Gastrocnemius medialis (tissue), 4 donors: Measurements from ENCODE around the gene MSLN. TPM values are rescaled to one million over a fixed set of nuclear protein-coding genes. Genes with fewer than 3 reads are reported as not detected.

Experiments used
- ATAC-seq, 2 donors: fragments of 150-250 bp; one replicate each; pipeline ENCODE4 v1.9.1; 2016
- DNase-seq, 2 donors: peaks; one replicate each; pipeline ENCODE4 v3.0.0-alpha.2; 2019
- H3K27ac ChIP-seq, 4 donors: fragments of 200-600 bp; sonication (generic); 1 replicate in 1 of 4; 2 replicates in 3 of 4; pipeline ENCODE4 v1.5.1; 2016 to 2018; ENCODE audit warnings: mild to moderate bottlenecking in 2 of 4, moderate library complexity in 1 of 4
- H3K27me3 ChIP-seq, 3 donors: fragments of 200-600 bp; sonication (generic) in 2 of 3; 1 replicate in 1 of 3; 2 replicates in 2 of 3; pipeline versions ENCODE4 v1.5.1 to v1.6.0; 2016 to 2019; ENCODE audit warnings: mild to moderate bottlenecking in 1 of 3, moderate library complexity in 1 of 3
- H3K36me3 ChIP-seq, 2 donors: fragments of 200-600 bp; sonication (generic) in 1 of 2; one replicate each; pipeline ENCODE4 v1.5.1; 2017 to 2018
- H3K4me1 ChIP-seq, 2 donors: fragments of 200-600 bp; sonication (generic) in 1 of 2; one replicate each; pipeline ENCODE4 v1.5.1; 2016 to 2017; ENCODE audit warnings: mild to moderate bottlenecking in 2 of 2
- H3K4me3 ChIP-seq, 4 donors: fragments of 200-600 bp; sonication (generic) in 3 of 4; 1 replicate in 1 of 4; 2 replicates in 3 of 4; pipeline ENCODE4 v1.5.1; 2016 to 2019; ENCODE audit warnings: mild to moderate bottlenecking in 2 of 4
- H3K9me3 ChIP-seq, 3 donors: fragments of 200-600 bp; sonication (generic) in 2 of 3; 1 replicate in 1 of 3; 2 replicates in 2 of 3; pipeline ENCODE4 v1.5.1; 2016 to 2019
- CTCF ChIP-seq, 5 experiments: fragments of 450-650 bp in 3 of 5; fragments of 200-600 bp in 2 of 5; sonication (generic) in 2 of 5; IDR thresholded peaks in 4 of 5; conservative IDR thresholded peaks in 1 of 5; 1 replicate in 4 of 5; 2 replicates in 1 of 5; pipeline ENCODE4 v1.5.1; 2016 to 2019; ENCODE audit warnings: antibody characterized with exemption in 5 of 5, mild to moderate bottlenecking in 3 of 5, moderate library complexity in 3 of 5
- POLR2A ChIP-seq, 2 donors: fragments of 450-650 bp; IDR thresholded peaks; one replicate each; pipeline ENCODE4 v1.6.1; 2017; ENCODE audit warnings: antibody characterized with exemption in 2 of 2, mild to moderate bottlenecking in 2 of 2, moderate library complexity in 2 of 2
- in situ Hi-C, 4 donors: fragments of 200-750 bp; cut with MboI; loops; one replicate each; pipeline versions ENCODE4 v1.15.0 to v1.8.0; 2017; ENCODE audit warnings: low sequenced_read_pairs in 4 of 4
- intact Hi-C: fragments of 100-400 bp; cut with DNase I; formaldehyde crosslinking; loops from one replicate; pipeline ENCODE4 v1.15.1; 2023; ENCODE audit warnings: low total_unique reads
- total RNA-seq, 4 donors: library from RNA; depleted of rRNA; stranded (reverse); fragments of >200 nt; gene quantifications; one replicate each; pipeline versions ENCODE4 v1.1.0 to v1.2.3, GENCODE V29; 2016

The MSLN gene
- total RNA-seq, 4 donors from 2014 or later, result not detected

GRCh38 chr16:743794-744500 is 16.6 kb upstream of the MSLN start:
- Histone ChIP-seq H3K27me3 (peaks cover 3 to 6% (median 5%) of the 10 kb centered on the region in 3 donors), H3K4me3 (no peak overlapping the region)
- ATAC-seq, result no peak

GRCh38 chr16:745739-746138 is 14.8 kb upstream of the MSLN start:
- H3K27ac ChIP-seq, result no peak overlapping the region
- intact Hi-C loops (no loop called here), in situ Hi-C loops (no loop called here)
- H3K27me3 ChIP-seq, result peaks cover 3 to 8% (median 5%) of the 10 kb centered on the region in 3 donors
- ATAC-seq (no peak), DNase-seq (no peak)
- H3K36me3 ChIP-seq, result no peaks in the 10 kb centered on the region
- no peak overlapping the region for H3K4me3 ChIP-seq
- H3K9me3 ChIP-seq, result no peaks in the 10 kb centered on the region
- no peak for TF ChIP-seq POLR2A (IDR thresholded peaks at IDR 0.05)
- TF ChIP-seq CTCF (IDR thresholded peaks at IDR 0.05 in 4 of 5, conservative IDR thresholded peaks at IDR 0.05 in 1 of 5), result no peak
- H3K4me1 ChIP-seq, result peaks cover 4% of the 10 kb centered on the region in 2 donors

More at GRCh38 chr16:743794-744500, 16.6 kb upstream of the MSLN start:
- intact Hi-C loops (no loop called here), in situ Hi-C loops (no loop called here)
- Histone ChIP-seq H3K4me1 (peaks cover 11% of the 10 kb centered on the region in 2 donors), H3K9me3 (no peaks in the 10 kb centered on the region), H3K36me3 (no peaks in the 10 kb centered on the region), H3K27ac (no peak overlapping the region)
- TF ChIP-seq CTCF (IDR thresholded peaks at IDR 0.05 in 4 of 5, conservative IDR thresholded peaks at IDR 0.05 in 1 of 5), result no peak
- TF ChIP-seq POLR2A (IDR thresholded peaks at IDR 0.05), result no peak
- no peak for DNase-seq

- H3K27ac ChIP-seq, result no peak overlapping the region
- DNase-seq (no peak), ATAC-seq (no peak)
- in situ Hi-C loops (no loop called here), intact Hi-C loops (no loop called here)
- no peaks in the 10 kb centered on the region for H3K36me3 ChIP-seq
- no peaks in the 10 kb centered on the region for H3K9me3 ChIP-seq
- TF ChIP-seq POLR2A (IDR thresholded peaks at IDR 0.05) (no peak), CTCF (IDR thresholded peaks at IDR 0.05 in 4 of 5, conservative IDR thresholded peaks at IDR 0.05 in 1 of 5) (no peak)
- H3K27me3 ChIP-seq, result peaks cover 3 to 15% (median 5%) of the 10 kb centered on the region in 3 donors
- H3K4me3 ChIP-seq, result no peak overlapping the region
- H3K4me1 ChIP-seq, result no peaks in the 10 kb centered on the region
Observed at GRCh38 chr16:746637-747036, 13.9 kb upstream of the MSLN start.

GRCh38 chr16:747978-748746 is 12.4 kb upstream of the MSLN start:
- Histone ChIP-seq H3K36me3 (no peaks in the 10 kb centered on the region), H3K4me3 (no peak overlapping the region), H3K27ac (no peak overlapping the region), H3K9me3 (no peaks in the 10 kb centered on the region), H3K27me3 (peaks cover 6 to 31% (median 11%) of the 10 kb centered on the region in 3 donors), H3K4me1 (no peaks in the 10 kb centered on the region)
- in situ Hi-C loops, result no loop called here
- intact Hi-C loops, result no loop called here
- no peak for ATAC-seq
- TF ChIP-seq CTCF (IDR thresholded peaks at IDR 0.05 in 4 of 5, conservative IDR thresholded peaks at IDR 0.05 in 1 of 5), result no peak
- TF ChIP-seq POLR2A (IDR thresholded peaks at IDR 0.05), result no peak
- DNase-seq, result no peak
